NCI-H146 (cell line): ENCODE measurements around the gene METTL6.
"Not testable (repeated sequence)": the region's sequence is repeated elsewhere in the genome, so short reads cannot be mapped to it uniquely, and the experiment has no call there.

Experiments used
- DNase-seq: peaks from one replicate; lab custom pipeline; 2025; lab: John Stamatoyannopoulos, UW

METTL6 gene

GRCh38 chr3:15450438-15451215 lies 23.3 kb upstream of the METTL6 start:
- DNase-seq: no peak

- no peak for DNase-seq
Measured at GRCh38 chr3:15449489-15450224, 22.3 kb upstream of the METTL6 start.

- DNase-seq: no peak
Measured at GRCh38 chr3:15443826-15444524, 16.6 kb upstream of the METTL6 start.

- DNase-seq: no peak
Measured at GRCh38 chr3:15440891-15441290, 13.5 kb upstream of the METTL6 start.

GRCh38 chr3:15439476-15439875 lies 12.1 kb upstream of the METTL6 start:
- no peak for DNase-seq

- no peak for DNase-seq
Measured at GRCh38 chr3:15438983-15439382, 11.6 kb upstream of the METTL6 start.

GRCh38 chr3:15436246-15436645 lies 8.9 kb upstream of the METTL6 start:
- DNase-seq: no peak

GRCh38 chr3:15434756-15435155 lies 7.4 kb upstream of the METTL6 start:
- no peak for DNase-seq

GRCh38 chr3:15433531-15433930 lies 6.2 kb upstream of the METTL6 start:
- DNase-seq: no peak

GRCh38 chr3:15431256-15431837 lies 4.0 kb upstream of the METTL6 start:
- no peak for DNase-seq

GRCh38 chr3:15430624-15431023 lies 3.3 kb upstream of the METTL6 start:
- DNase-seq: no peak

GRCh38 chr3:15429080-15429479 lies 1.7 kb upstream of the METTL6 start:
- DNase-seq: no peak

- no peak for DNase-seq
Measured at GRCh38 chr3:15428539-15428938, 1.2 kb upstream of the METTL6 start.

- peak; percentile 7 for DNase-seq
Measured at GRCh38 chr3:15427981-15428380, 637 bp upstream of the METTL6 start.

- DNase-seq: no peak
Measured at GRCh38 chr3:15426579-15427118, 695 bp downstream of the METTL6 start.

GRCh38 chr3:15420871-15421270 lies 6.5 kb downstream of the METTL6 start:
- no peak for DNase-seq

- not testable (repeated sequence) for DNase-seq
Measured at GRCh38 chr3:15410966-15411365, 16.4 kb downstream of the METTL6 start.

GRCh38 chr3:15409774-15410173 lies 17.6 kb downstream of the METTL6 start:
- no peak for DNase-seq

GRCh38 chr3:15409239-15409638 lies 18.1 kb downstream of the METTL6 start:
- no peak for DNase-seq

- DNase-seq: peak; percentile 22
Measured at GRCh38 chr3:15405448-15406050, 21.8 kb downstream of the METTL6 start.

- no peak for DNase-seq
Measured at GRCh38 chr3:15404767-15405166, 22.6 kb downstream of the METTL6 start.

GRCh38 chr3:15403965-15404364 lies 23.4 kb downstream of the METTL6 start:
- no peak for DNase-seq
